Mammary epithelial cell (primary cell): ENCODE data around the gene ZNF821.

ENCODE experiments used
- CTCF ChIP-seq, 2 donors: IDR thresholded peaks in 1 of 2; conservative IDR thresholded peaks in 1 of 2; 2 replicates each; pipeline ENCODE4 v1.5.1; 2011 to 2012; ENCODE audit warnings: inconsistent platforms in 2 of 2, low read length in 2 of 2, mild to moderate bottlenecking in 2 of 2, control low read depth in 1 of 2, low read depth in 1 of 2; ENCODE audit not compliant: insufficient read depth in 1 of 2; ENCODE audit errors: extremely low read depth in 1 of 2
- EZH2 ChIP-seq: IDR thresholded peaks from 2 replicates; pipeline ENCODE4 v1.6.1; 2012; ENCODE audit warnings: low read length, inconsistent platforms, borderline replicate concordance

- TF ChIP-seq CTCF (conservative IDR thresholded peaks at IDR 0.05 in 1 of 2, IDR thresholded peaks at IDR 0.05 in 1 of 2; ENCODE audit: extremely low read depth in 1 of 2, insufficient read depth in 1 of 2, low read depth in 1 of 2, low read length in 2 of 2) (no peak), EZH2 (no peak)
These were observed 28.7 kb upstream of the ZNF821 start for GRCh38 chr16:71912534-71913275.
